Adrenal gland (tissue), 12 donors: Measurements from ENCODE around the gene GRK6. TPM values are rescaled to one million over a fixed set of nuclear protein-coding genes. Genes with fewer than 3 reads are reported as not detected.

Experiments
- DNase-seq, 7 donors: peaks; one replicate each; pipeline ENCODE4 v3.0.0-alpha.2; 2019 to 2020
- H3K27ac ChIP-seq, 5 donors: fragments of 200-600 bp; sonication (generic) in 4 of 5; 1 replicate in 3 of 5; 2 replicates in 2 of 5; pipeline versions ENCODE4 v1.5.1 to v1.8.0; 2016 to 2020; ENCODE audit warnings: mild to moderate bottlenecking in 1 of 5
- H3K27me3 ChIP-seq: fragments of 200-600 bp; 2 replicates; pipeline ENCODE4 v1.8.0; 2021
- H3K36me3 ChIP-seq, 2 donors: fragments of 200-600 bp; replicated peaks in 1 of 2; 1 replicate in 1 of 2; 2 replicates in 1 of 2; pipeline versions ENCODE4 v1.5.1 to v1.8.0; 2018 to 2022
- H3K4me1 ChIP-seq, 2 donors: fragments of 200-600 bp; replicated peaks in 1 of 2; 1 replicate in 1 of 2; 2 replicates in 1 of 2; pipeline versions ENCODE4 v1.5.1 to v1.8.0; 2018 to 2021
- H3K4me3 ChIP-seq, 4 donors: fragments of 200-600 bp; sonication (generic) in 3 of 4; one replicate each; pipeline ENCODE4 v1.5.1; 2016 to 2018
- H3K9me3 ChIP-seq, 3 donors: fragments of 200-600 bp; sonication (generic) in 1 of 3; replicated peaks in 1 of 3; 1 replicate in 2 of 3; 2 replicates in 1 of 3; pipeline versions ENCODE4 v1.5.1 to v1.8.0; 2016 to 2021
- POLR2A ChIP-seq, 2 donors: fragments of 450-650 bp; IDR thresholded peaks; one replicate each; pipeline ENCODE4 v1.6.1; 2017; ENCODE audit warnings: antibody characterized with exemption in 2 of 2, mild to moderate bottlenecking in 2 of 2, moderate library complexity in 1 of 2
- WGBS, 4 donors: extraction: QIAGEN DNeasy Blood & Tissue Kit in 2 of 4; methylation state at CpG; one replicate each; pipeline versions ENCODE4 v1.1.5 to v1.1.7; 2013 to 2017; 5-methylcytosine and 5-hydroxymethylcytosine counted together
- intact Hi-C, 2 donors: fragments of 100-400 bp; cut with DNase I; formaldehyde crosslinking; loops; one replicate each; pipeline versions ENCODE4 v1.14.1 to v1.15.0; 2022 to 2023
- polyA plus RNA-seq, 3 donors: library from polyadenylated mRNA; stranded (reverse); fragments of 200-250 nt in 2 of 3; fragments of 350-450 nt in 1 of 3; fragmentation: Illumina TruSeq in 1 of 3; extraction: RNeasy Lipid Tissue Mini Kit (QIAGEN cat#74804) in 1 of 3; gene quantifications; one replicate each; pipeline ENCODE4 v1.2.3, GENCODE V29; 2013 to 2014
- total RNA-seq, 9 donors: library from RNA; depleted of rRNA in 4 of 9; stranded (reverse); fragments of >200 nt in 4 of 9; fragments of 120-200 nt in 1 of 9; fragmentation: NEBNext Ultra II Directional in 1 of 9; extraction: Animal tissue kit (Norgen Biotek cat#: 25700) in 1 of 9; gene quantifications; one replicate each; pipeline versions ENCODE4 v1.1.0 to v1.2.4, GENCODE V29; 2013 to 2023
- TF ChIP-seq, protein P1 (sequence below), 6 experiments: fragments of 450-650 bp in 4 of 6; fragments of 200-600 bp in 2 of 6; sonication (generic) in 1 of 6; IDR thresholded peaks; 1 replicate in 5 of 6; 2 replicates in 1 of 6; pipeline versions ENCODE4 v1.5.1 to v1.8.0; 2016 to 2021; ENCODE audit warnings: antibody characterized with exemption in 6 of 6, mild to moderate bottlenecking in 2 of 6, moderate library complexity in 1 of 6
- donor health status: healthy with polysubstance abuse.
- donor health status: Bipolar disorder and iron deficiency.
- donor health status: DM: yes; HTN: yes; CAD: no.
- donor health status: DM: no; HTN: no; CAD: no.
- donor health status: DM: no; HTN: no; CAD: no.
- donor health status: DM: yes; HTN: yes; CAD: no.

The GRK6 gene
- total and polyA plus RNA-seq, 12 donors, result 3.5 to 31.9 (median 21.7) TPM

GRCh38 chr5:177490311-177490991 is 64.0 kb downstream of the GRK6 start:
- Histone ChIP-seq H3K27me3 (no peaks in the 10 kb centered on the region), H3K4me1 (peaks cover 12 to 18% of the 10 kb centered on the region in 2 donors), H3K36me3 (peaks cover 0 to 37% of the 10 kb centered on the region in 2 donors), H3K9me3 (no peaks in the 10 kb centered on the region), H3K27ac (no peak overlapping the region), H3K4me3 (no peak overlapping the region)
- WGBS, 4 donors, result 83 to 91% (median 89%) methylated on average over 15 of the region's 15 CpGs
- TF ChIP-seq, protein P1, sequence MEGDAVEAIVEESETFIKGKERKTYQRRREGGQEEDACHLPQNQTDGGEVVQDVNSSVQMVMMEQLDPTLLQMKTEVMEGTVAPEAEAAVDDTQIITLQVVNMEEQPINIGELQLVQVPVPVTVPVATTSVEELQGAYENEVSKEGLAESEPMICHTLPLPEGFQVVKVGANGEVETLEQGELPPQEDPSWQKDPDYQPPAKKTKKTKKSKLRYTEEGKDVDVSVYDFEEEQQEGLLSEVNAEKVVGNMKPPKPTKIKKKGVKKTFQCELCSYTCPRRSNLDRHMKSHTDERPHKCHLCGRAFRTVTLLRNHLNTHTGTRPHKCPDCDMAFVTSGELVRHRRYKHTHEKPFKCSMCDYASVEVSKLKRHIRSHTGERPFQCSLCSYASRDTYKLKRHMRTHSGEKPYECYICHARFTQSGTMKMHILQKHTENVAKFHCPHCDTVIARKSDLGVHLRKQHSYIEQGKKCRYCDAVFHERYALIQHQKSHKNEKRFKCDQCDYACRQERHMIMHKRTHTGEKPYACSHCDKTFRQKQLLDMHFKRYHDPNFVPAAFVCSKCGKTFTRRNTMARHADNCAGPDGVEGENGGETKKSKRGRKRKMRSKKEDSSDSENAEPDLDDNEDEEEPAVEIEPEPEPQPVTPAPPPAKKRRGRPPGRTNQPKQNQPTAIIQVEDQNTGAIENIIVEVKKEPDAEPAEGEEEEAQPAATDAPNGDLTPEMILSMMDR (IDR thresholded peaks at IDR 0.05), result no peak
- TF ChIP-seq POLR2A (IDR thresholded peaks at IDR 0.05), result no peak
- DNase-seq, result no peak
- intact Hi-C loops, result no loop called here

DNA sequence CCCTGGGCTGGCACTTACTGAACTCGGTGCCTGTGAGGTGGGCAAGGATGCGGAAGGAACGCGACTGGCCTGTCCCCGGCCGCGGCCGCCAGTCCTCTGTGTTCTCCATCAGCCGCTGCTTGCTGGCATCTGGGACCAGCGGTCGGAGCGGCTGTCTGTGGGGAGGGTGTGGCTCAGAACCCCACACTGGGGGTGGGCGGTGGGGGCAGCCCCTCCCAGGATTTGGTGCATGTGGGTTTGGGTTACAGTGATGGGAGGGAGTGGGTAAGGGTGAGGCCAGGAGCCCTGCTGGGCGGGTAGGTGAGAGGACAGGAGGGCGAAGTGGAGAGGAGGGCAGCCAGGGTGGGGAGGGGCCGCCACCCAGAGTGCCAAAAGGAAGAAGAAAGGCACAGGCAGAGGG is 64.5 kb downstream of the GRK6 start:
- WGBS, 4 donors, result 81 to 95% (median 87%) methylated on average over 7 to 16 of the region's 16 CpGs
- H3K27ac ChIP-seq, result no peak overlapping the region
- H3K36me3 ChIP-seq, result peaks cover 0 to 37% of the 10 kb centered on the region in 2 donors
- no peak overlapping the region for H3K4me3 ChIP-seq
- no peak for DNase-seq
- H3K27me3 ChIP-seq, result no peaks in the 10 kb centered on the region
- peaks cover 12 to 23% of the 10 kb centered on the region in 2 donors for H3K4me1 ChIP-seq
- TF ChIP-seq POLR2A (IDR thresholded peaks at IDR 0.05), result no peak
- TF ChIP-seq, protein P1 (IDR thresholded peaks at IDR 0.05), result no peak
- intact Hi-C loops, result no loop called here
- H3K9me3 ChIP-seq, result no peaks in the 10 kb centered on the region

GRCh38 chr5:177491429-177491945 is 65.0 kb downstream of the GRK6 start:
- no peak for DNase-seq
- TF ChIP-seq POLR2A (IDR thresholded peaks at IDR 0.05), result no peak
- TF ChIP-seq, protein P1 (IDR thresholded peaks at IDR 0.05), result peak in 4 of 6 experiments; percentile 31 to 71 (median 50)
- Histone ChIP-seq H3K27me3 (no peaks in the 10 kb centered on the region), H3K9me3 (no peaks in the 10 kb centered on the region), H3K4me3 (no peak overlapping the region), H3K36me3 (peaks cover 0 to 37% of the 10 kb centered on the region in 2 donors), H3K4me1 (peaks cover 13 to 25% of the 10 kb centered on the region in 2 donors), H3K27ac (no peak overlapping the region)
- WGBS, 4 donors, result 50 to 75% (median 67%) methylated on average over 12 to 43 of the region's 43 CpGs
- intact Hi-C loops, result no loop called here

GRCh38 chr5:177491983-177492746 is 65.7 kb downstream of the GRK6 start:
- intact Hi-C loops, result no loop called here
- no peak for DNase-seq
- Histone ChIP-seq H3K27me3 (no peaks in the 10 kb centered on the region), H3K4me3 (no peak overlapping the region), H3K4me1 (peaks cover 19 to 25% of the 10 kb centered on the region in 2 donors), H3K9me3 (no peaks in the 10 kb centered on the region), H3K36me3 (peaks cover 0 to 35% of the 10 kb centered on the region in 2 donors), H3K27ac (no peak overlapping the region)
- TF ChIP-seq POLR2A (IDR thresholded peaks at IDR 0.05), result no peak
- TF ChIP-seq, protein P1 (IDR thresholded peaks at IDR 0.05), result no peak
- 93 to 96% (median 95%) methylated on average over 24 to 54 of the region's 54 CpGs for WGBS, 4 donors
